GOT3 (cell line): Measurements from ENCODE around the gene SLC22A2.

Experiments used
- DNase-seq: peaks from one replicate; lab custom pipeline; 2025; ENCODE audit warnings: mixed read lengths; lab: John Stamatoyannopoulos, UW

Gene SLC22A2

GRCh38 chr6:160273750-160274149 lies 15.1 kb upstream of the SLC22A2 start:
- no peak for DNase-seq

GRCh38 chr6:160273196-160273595 lies 14.6 kb upstream of the SLC22A2 start:
- no peak for DNase-seq

DNA sequence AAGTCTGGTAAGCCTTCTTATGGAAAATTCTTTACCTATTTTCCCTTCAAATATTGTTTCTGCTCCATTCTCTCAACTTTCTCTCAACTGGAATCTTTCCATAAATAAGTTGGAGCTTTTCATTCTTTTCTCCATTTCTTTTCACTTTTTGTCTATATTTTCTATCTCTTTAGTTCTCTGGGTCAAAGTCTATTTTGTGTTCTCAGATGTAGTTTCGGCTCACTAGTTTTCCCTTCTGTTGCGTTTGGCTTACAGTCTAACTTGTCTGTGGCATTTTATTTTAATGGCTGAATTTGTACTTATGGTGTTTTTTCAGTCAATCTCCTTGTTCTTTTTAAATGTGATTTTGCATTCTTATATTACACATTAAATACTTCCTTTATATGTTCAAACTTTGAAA lies 14.1 kb upstream of the SLC22A2 start:
- no peak for DNase-seq

DNA sequence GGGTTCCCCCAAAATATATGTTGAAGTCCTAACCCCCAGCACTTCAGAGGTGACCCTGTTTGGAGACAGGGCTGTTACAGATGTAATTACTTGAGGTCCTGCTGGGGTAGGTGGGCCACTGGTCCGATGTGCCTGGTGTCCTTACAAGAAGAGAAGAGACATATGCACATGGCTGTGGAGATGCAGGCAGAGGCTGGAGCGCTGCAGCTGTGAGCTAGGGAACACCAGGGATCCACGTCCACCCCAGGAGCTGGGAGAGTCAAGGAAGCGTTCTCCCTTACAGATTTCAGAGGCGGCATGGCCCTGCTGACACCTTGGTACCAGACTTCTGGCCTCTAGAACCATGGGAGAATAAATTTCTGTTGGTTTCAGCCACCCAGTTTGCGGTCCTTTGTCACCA lies 11.7 kb upstream of the SLC22A2 start:
- no peak for DNase-seq

GRCh38 chr6:160269771-160270170 lies 11.2 kb upstream of the SLC22A2 start:
- DNase-seq: no peak

DNA sequence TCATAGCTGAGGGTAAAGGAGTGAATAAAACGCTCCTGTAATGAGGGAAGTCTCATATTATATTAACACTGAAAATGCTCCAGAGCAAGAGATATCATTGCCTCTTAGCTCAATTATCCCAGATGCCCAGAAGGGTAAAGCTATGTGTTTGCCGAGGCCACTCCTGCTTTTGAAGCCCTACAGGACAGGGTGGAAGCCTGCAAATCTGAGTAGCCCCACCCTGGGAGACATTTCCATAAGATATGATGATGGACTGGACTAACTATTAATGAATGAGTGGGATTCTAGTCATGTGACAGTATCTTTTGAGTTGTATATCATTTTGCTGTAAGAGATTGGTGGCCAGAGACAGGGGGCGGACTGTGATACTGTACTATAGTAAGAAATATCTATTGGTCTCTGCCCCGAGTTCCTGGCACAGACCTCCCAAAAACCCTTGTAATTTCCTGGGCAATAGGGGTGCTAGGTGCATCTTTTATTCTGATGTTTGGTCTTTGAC lies 10.5 kb upstream of the SLC22A2 start:
- DNase-seq: no peak

- DNase-seq: no peak
Observed at GRCh38 chr6:160267102-160267501, 8.5 kb upstream of the SLC22A2 start.

DNA sequence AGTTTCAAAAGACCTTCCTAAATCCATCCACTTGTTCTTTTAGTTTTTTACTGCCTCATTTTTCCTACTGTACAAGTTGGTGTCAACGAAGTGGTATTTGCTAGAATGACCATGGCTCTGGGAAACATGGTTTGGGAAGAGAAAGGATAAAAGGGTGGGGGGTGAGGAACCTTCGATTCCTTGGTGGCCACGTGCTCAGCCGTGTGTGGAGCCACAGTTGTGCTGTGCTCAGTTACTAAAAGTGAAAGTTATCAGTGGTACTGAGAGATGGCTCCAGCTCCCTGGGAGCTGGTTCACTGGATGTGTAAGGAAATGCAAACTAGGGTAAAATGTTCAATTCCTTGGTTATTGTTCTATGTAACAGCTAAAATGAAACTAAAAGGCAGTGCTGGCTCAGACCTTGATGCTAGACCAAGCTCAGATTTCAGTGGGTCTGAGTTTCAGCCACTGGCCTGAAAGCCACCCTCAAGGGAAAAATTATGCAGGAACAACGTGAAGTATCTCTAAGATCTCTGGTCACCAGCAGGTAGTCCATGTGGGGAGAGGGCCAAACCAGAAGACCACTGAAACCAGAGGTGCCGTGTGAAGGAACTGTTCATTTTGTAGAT lies 7.4 kb upstream of the SLC22A2 start:
- no peak for DNase-seq

DNA sequence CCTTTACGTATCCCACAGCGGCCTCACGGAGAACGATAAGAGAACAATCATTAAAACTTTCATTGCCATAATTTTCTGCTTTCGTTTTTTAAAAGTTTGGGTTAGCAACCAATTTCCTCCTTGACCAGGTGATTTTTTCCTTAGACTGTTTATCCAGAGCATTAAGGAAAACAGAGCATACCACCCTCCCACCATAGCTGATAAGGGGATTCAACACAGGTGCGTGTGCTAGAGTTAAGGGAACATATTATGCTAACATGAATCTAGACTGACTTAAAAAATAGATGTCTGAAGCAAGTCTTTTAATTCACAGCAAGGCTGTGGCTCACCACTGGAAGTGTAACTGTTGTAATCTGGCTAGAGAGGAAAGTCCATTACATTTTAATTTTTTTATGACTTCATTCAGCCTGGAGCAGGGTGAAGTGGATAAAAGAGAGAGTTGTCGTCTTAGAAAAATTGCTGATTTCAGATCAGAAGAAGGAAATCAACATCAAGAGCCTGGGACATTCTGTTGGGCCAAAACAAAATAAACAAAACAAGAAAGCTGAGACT lies 5.5 kb upstream of the SLC22A2 start:
- DNase-seq: no peak

GRCh38 chr6:160263196-160263939 lies 4.7 kb upstream of the SLC22A2 start:
- DNase-seq: no peak

DNA sequence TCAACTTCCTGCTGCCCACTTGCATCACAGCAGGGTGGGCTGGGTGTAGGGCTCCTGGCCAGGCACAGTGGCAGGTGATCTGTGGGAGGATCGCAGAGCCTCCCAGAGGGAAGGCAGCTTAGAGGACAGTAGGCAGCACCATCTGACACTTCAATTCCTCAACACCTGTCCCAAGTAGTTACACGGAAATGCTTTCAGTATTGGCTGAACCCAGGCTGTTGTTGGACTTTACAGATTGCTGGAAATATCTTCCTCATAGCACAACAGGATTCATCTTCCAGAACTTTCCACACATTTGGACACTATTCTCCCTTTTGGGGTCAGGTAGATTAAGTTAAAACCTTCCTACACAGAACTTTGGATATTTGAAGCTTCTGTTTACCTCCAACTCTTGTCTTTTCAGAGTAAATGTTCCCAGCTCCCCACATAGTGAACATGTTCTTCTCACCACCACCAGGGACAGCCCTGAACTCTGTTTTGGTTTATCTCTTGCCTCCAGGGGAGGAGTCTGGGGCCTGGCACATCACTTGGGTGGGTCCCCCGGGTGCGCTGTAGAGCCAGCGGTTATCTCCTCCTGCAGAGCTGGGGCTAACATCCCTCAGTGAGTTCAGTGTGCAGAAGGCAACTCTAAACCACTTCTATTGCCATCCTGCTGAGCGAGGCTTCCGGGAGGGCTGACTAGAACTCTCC lies 3.5 kb upstream of the SLC22A2 start:
- DNase-seq: no peak

- no peak for DNase-seq
Observed at GRCh38 chr6:160260803-160261450, 2.3 kb upstream of the SLC22A2 start.

- no peak for DNase-seq
Observed at GRCh38 chr6:160260367-160260766, 1.7 kb upstream of the SLC22A2 start.

DNA sequence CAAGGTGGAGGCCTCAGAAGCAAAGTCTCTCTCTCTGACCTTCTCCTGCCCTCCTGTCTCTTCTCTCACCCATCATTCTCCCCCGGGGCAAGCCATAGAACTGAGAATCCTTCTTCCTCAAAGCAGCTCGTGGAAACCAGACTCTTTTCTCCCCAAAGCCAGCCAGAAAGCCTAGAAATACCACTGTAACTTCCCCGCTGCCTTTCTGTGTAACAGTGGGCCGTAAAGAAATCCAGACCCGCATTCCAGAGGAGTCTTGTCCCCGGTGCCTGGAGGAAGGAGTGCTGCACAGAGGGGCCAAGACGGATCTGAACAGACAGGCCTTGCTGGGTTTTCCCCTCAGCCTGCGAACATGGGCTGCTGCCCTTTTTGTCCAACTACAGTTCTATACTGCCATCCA lies 977 bp upstream of the SLC22A2 start:
- DNase-seq: no peak

DNA sequence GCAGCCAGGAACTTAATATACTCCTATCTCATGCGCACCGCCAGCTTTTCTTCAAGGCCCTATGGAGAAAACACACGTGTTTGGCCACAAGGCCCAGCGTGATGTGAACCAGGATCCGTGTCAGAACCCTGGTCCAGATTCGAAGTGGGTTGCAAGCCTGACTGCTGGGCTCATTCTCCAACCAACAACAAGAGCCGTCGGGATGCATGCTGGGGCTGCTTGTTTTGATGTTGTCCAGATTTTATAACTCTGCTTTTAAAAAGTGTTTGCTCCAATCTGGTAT lies 463 bp upstream of the SLC22A2 start:
- DNase-seq: no peak

- DNase-seq: no peak
Observed at GRCh38 chr6:160256445-160256844, 2.2 kb downstream of the SLC22A2 start.

DNA sequence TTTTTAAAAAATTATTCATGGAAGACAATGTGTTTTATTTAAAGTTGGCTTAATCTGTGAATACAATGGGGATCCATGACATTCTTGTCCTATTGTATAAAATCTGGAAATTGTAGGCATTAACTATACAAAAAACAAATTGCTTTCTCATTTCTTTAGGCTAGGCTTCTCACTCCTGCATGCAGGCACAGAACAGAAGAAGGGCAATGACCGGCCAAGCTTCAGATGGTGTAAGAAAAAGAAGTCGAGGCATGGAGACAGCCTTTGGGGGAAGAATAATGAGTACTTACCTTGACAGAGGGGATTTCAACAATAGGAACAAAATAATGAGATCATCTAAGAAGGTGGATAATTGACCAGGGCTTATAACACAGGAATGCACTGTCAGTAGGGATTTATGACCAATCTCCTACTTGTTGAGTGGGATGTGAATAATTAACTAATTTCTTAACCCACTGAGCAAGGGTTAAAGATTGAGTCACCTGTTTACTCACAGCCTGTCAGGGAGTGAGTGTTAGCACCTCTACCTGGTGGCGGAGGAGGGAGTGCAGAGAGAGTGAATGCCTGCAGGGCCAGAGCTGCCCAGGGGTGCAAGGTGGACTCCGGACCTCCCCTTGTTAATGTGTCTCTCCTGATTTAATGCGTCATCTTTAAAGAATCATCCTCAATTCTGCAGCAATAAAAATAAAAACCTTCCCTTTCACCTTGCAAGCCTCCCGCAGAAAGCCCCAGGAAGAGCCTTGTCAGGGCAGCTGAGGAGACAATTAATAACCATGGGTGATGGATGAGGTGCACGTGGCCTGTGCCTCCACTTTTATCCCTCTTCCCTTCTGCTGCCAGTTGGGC lies 3.9 kb downstream of the SLC22A2 start:
- DNase-seq: no peak

- DNase-seq: no peak
Observed at GRCh38 chr6:160253714-160254113, 4.9 kb downstream of the SLC22A2 start.

GRCh38 chr6:160253292-160253691 lies 5.3 kb downstream of the SLC22A2 start:
- no peak for DNase-seq

- no peak for DNase-seq
Observed at GRCh38 chr6:160252073-160252813, 6.4 kb downstream of the SLC22A2 start.

- no peak for DNase-seq
Observed at GRCh38 chr6:160249671-160250070, 8.9 kb downstream of the SLC22A2 start.
